Suppressor macrophage treated with lipopolysaccharide for 1 hour (primary cell): Measurements from ENCODE around the gene USP37.

Experiments used
- DNase-seq, 3 donors: peaks; one replicate each; pipeline ENCODE4 v3.0.0-alpha.2; 2020 to 2022

USP37 gene, protein sequence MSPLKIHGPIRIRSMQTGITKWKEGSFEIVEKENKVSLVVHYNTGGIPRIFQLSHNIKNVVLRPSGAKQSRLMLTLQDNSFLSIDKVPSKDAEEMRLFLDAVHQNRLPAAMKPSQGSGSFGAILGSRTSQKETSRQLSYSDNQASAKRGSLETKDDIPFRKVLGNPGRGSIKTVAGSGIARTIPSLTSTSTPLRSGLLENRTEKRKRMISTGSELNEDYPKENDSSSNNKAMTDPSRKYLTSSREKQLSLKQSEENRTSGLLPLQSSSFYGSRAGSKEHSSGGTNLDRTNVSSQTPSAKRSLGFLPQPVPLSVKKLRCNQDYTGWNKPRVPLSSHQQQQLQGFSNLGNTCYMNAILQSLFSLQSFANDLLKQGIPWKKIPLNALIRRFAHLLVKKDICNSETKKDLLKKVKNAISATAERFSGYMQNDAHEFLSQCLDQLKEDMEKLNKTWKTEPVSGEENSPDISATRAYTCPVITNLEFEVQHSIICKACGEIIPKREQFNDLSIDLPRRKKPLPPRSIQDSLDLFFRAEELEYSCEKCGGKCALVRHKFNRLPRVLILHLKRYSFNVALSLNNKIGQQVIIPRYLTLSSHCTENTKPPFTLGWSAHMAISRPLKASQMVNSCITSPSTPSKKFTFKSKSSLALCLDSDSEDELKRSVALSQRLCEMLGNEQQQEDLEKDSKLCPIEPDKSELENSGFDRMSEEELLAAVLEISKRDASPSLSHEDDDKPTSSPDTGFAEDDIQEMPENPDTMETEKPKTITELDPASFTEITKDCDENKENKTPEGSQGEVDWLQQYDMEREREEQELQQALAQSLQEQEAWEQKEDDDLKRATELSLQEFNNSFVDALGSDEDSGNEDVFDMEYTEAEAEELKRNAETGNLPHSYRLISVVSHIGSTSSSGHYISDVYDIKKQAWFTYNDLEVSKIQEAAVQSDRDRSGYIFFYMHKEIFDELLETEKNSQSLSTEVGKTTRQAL

DNA sequence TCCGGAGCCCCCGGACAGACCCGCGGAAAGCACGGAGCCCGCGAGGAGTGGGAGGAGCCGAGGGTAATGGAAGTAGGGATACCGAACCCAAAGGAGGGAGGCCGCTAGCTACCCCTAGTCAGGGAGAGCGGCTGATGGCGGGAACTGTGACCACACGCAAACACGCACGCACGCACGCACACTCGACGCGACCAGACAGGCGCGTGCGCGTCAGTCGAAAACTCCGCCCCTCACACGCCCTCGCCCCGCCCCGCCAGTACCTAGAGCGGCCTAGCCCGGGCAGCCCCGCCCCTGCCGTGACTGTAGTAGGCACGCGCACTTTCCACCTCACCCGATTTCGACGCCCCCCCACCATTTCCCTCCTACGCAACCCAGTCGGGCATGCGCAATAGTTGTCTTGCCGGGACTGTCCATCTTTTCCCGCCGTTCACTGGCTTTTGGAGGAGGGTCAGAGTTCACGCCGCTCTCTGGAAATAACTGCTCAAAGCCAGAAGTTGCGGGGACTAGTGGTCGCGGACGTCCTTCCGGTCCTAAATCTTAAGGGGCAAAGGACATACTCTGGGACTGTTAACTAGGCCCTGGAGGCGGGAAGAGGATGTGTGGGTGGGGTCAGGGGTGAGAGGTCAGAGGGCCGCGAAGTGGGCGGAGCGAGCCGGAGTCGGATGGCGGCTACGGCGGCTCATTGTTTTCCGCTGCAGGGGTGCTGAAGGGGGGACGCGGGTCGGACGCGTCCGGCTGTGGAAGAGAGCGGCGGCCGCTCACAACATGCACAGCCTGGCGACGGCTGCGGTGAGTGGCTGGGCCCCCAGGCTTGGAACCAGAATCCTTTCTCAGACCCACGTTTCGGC lies at the start of gene USP37, which contains the start of gene CNOT9:
USP37 (minus strand) TSS at position 162 of the 848 bp plus-strand sequence. CDS start 9,698 bp downstream, outside the sequence.
CNOT9 (plus strand) TSS at position 650 of the 848 bp plus-strand sequence; CDS start at position 766, 116 bp downstream.
- DNase-seq = peak; percentile 99 to 100 (median 100)

DNA sequence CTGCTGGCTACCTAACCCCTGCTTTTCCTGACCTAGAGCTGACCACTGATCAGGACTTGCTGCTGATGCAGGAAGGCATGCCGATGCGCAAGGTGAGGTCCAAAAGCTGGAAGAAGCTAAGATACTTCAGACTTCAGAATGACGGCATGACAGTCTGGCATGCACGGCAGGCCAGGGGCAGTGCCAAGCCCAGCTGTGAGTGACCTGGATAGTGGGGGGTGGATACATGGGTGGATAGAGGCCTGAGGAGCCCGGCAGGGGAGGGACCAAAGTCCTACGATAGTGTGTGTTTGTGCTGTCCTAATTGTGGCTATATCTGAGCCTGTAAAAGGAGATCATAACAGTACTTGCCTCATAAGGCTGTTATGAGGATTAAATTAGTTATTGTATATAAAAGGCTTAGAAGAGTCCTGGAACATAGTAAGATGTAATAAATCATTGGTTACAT lies 47.7 kb upstream of the USP37 start:
- no peak for DNase-seq

GRCh38 chr2:218607436-218608115 lies 39.4 kb upstream of the USP37 start, which contains the start of gene PLCD4:
PLCD4 (plus strand) TSS chr2:218607899; CDS start chr2:218615740, 7,841 bp downstream.
- no peak for DNase-seq

DNA sequence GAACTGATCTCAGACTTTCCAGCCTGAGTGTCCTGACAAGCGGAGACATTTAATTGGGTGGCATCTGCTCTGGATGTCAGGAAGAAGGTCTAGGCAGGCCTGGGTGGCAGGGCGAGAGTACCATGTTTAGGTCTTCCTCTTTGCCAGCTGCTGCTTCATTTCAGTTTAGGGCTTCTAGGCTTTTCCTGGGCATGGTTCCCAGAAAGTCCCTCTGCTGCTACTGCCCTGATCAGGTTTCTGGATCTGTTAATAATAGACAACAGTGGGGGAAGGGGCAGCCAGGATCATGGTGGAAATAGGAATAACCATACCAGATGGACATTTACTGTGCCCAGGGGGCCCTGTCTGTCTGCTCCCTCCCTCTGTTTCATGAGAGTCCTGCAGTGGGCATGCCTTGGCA lies 37.3 kb upstream of the USP37 start:
- DNase-seq = no peak

GRCh38 chr2:218585541-218585940 lies 17.4 kb upstream of the USP37 start:
- DNase-seq = no peak

- DNase-seq = peak in 1 of 3 donors; percentile 7
Measured at GRCh38 chr2:218583983-218584850, 16.1 kb upstream of the USP37 start.

DNA sequence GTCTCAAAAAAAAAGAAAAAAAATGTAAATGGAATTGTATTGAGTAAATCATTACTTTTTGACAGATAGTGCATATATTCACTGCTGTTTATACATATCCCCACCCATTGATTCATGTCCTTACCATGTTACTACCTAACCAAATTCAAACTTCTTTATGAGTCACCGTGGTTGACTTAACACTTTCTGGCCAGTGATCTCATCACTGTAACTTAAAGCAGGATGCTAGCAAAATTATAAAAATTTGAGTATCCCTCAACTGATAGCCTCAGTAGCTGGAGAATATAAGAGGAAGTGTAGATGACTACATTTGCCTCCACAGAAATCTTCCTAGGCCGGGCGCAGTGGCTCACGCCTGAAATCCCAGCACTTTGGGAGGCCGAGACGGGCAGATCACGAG lies 13.9 kb upstream of the USP37 start:
- DNase-seq = peak in 2 of 3 donors; percentile 37 to 45

DNA sequence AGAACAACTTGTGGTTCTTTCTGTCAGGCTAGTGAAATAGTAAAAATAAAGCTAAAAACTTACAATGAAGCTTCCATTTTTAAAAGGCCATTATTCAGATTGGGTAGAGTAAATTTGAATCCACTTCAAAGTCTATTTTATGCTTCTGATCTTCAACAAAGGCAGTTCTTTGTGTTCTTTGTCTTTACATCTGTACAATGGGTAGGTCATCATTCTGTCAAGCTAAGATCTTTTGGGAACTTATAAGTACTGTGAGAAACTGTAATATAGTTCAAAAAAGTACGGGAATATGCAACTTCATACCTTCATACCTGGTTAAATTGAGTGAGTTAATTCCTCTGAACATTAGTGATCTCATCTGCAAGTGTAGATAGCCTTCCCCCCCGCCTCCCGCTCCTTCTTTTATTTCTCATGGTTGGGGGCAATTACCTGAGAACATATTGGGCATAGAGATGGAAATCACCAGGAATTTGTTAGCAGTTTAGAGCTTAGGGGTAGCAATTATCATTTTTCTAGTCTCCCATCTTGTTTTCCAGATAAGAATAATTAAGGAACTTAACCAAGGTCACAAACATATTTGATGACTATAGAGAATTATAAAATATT lies 10.2 kb upstream of the USP37 start:
- DNase-seq = no peak

DNA sequence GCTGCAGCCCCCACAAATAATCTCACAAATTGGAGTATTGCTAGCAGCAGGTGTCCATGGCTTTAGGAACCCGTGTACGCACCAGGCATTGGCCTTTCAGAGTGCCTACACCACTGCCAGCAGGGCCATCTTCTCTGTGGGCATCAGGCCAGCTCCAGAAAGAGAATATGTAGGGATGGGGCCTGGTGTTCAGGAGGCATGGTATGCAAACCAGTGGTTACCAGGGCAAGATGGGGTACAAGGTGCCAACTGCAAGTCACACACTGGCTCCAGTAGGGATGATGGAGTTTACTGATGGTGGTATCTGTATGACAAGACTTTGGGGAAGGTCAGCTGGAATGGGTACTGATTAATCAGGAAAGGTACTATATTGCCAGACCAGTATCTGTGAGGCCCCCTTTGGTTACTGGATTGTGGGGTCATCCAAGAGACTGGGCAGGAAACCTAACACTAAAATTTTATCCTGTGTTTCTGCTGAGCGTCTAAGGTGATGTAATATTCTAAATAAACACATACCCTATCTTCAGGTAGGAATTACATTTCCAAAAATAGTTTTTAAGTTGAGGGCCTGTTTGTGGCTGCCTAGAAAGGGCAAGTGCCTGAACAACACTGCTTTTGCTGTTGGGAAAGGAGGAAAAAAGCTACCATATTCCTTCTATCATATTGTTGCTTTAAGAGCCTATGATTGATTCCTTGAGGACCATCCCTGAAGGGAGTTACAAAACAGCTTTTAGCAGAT lies 9.5 kb upstream of the USP37 start:
- DNase-seq = no peak

DNA sequence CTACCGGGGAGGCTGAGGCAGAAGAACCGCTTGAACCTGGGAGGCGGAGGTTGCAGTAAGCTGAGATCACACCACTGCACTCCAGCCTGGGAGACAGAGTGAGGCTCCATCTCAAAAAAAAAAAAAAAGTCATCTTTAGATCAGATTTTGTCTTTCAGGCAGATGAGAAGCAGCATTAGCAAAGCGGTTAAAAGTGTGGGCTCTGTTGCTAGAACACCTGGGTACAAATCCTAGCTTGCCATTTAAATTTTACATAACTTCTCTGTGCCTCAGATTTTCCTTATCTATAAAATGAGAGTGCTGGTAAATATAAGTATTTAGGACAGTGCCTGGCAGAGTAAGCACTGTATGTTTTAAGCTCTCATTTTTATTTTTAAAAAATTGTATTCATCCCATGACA lies 8.7 kb upstream of the USP37 start:
- no peak for DNase-seq

DNA sequence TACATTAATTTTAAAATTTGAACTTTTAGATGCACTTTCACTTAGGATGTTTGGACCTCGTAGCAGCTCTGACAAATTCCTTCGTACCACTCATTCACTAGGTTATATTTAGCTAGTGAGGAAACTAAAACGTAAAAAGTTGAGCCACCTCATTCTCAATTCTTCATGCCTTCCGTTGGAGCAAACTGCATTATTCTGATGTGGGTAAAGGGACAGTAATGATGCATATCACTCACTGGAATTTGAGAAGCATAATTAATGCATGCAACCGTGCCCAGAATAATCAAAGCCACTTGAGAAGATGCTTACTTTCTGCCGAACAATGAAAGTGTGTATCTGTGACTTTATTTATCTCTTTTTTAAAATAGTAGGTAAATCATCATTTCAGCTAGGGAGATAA lies 2.7 kb upstream of the USP37 start:
- peak in 1 of 3 donors; percentile 8 for DNase-seq

DNA sequence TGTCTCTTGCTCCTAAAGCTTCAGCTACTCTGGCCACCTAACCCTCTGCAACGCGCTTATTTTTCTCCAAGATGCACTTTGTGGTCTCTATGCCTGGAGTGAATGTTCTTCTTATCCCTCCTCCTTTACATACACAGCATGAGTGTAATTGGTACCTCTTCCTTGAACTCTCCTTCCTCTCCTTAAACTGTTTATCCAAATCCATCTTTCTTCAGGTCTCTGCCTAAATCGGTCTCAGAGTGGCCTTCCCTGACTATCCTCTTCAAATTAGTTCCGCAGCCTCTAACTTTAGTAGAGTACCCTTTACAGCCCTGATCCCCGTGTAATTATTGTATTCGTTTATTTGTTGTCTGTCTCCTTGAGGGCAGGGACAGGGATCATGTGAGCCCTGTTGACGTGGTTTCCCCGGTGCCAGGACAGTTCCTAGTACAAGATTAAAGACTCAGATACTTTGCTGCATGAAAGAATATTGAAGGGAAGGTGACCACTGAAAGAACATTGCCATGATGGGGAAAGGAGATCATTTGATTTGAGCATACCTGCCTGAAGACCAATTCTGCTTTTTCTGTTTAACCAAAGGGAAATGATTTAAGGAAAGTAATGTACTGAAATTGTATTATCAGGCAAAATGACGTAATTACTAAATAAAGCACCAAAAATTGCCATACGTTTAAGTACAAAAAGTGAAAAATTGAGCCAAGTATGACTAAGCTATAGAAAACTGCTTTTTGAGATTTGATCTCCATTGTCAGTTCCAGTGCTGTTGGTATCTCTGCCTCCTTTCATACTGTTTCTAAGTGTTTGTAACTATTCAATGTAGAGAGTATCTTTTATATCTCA lies 1.7 kb upstream of the USP37 start:
- DNase-seq = peak; percentile 47 to 59 (median 50)

DNA sequence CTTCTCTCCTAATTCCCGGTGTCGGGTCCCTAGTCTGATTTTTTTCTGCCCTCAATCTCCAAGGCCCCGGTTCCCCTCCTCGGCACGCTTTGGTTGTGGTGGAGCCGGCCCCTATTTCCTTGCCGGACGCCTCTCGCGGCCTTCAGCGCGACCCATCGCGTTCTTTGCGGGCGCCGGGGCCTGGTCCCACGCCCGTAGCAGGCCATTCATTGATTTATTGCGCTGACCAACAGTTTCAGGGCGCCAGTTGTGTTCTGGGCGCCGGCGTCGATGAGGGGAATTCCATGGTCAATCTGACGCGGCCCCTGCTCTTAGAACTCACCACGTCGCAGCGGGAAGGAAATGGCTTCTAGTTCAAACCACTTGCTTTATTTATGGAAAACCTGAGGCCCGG lies 884 bp upstream of the USP37 start:
- peak; percentile 88 to 91 (median 90) for DNase-seq

DNA sequence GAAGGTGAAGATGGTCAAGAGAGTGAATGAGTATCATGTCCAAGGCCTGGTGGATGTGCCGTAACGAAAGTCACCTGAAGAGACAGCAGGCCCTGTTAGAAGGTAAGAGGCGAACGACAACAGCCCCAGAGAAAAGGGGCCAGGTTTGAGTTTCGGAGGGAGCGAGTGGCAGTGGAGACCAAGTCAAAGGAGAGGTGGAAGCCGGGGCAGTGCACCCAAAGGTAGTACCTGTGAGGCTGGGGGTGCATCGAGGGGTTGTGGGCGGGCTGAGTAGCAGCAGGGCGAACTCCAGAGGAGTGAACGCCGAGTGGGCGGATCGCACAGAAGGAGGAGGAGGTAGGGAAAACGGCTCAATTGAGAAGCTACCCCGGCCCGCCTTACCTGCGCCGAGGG lies 358 bp downstream of the USP37 start:
- peak in 1 of 3 donors; percentile 5 for DNase-seq

- peak in 2 of 3 donors; percentile 28 to 42 for DNase-seq
Measured at GRCh38 chr2:218566296-218566695, 1.9 kb downstream of the USP37 start.

DNA sequence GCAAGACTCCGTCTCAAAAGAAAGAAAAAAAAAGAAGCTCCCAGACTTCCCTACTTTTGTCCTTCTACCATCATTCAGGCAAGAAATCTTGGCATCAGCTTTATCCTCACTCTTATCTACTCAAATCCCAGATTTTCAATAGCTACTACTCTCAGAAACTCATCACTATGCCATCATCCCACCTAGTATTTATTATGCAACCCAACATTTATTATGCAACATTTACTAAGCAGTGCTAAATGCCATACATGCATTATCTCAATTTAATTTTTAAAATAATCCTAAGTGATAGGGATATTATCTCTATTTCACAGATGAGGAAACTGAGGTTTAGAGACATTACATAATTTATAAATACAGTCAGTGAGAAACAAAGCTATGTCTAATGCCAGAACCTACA lies 4.1 kb downstream of the USP37 start:
- DNase-seq = peak in 1 of 3 donors; percentile 20

DNA sequence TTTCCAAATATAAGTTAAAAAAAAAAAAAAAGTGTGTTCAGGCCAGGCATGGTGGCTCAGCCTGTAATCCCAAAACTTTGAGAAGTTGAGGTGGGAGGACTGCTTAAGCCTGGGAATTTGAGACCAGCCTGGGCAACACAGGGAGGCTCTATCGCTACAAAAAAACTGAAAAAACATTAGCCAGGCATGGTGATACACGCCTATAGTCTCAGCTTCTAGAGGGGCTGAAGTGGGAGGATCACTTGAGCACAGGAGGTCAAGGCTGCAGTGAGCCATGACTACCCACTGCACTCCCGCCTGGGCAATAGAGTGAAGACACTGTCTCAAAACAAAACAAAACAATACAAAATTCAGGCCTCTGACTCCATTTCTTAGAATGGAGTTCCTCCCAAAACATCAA lies 9.2 kb downstream of the USP37 start:
- no peak for DNase-seq

GRCh38 chr2:218557941-218558340 lies 10.2 kb downstream of the USP37 start:
- peak; percentile 12 to 75 (median 74) for DNase-seq
